Cardiac fibroblast (primary cell): ENCODE data around the gene PRLR.
A peak's percentile ranks its signal among the peaks of the same experiment; 100 is the strongest.

Source experiments
- DNase-seq, 2 donors: peaks; one replicate each; pipeline versions ENCODE4 v3.0.0 to v3.0.0-alpha.2; 2010; ENCODE audit warnings: low read depth in 2 of 2
- H3K4me3 ChIP-seq, 2 donors: replicated peaks in 1 of 2; 1 replicate in 1 of 2; 2 replicates in 1 of 2; pipeline ENCODE4 v1.5.1; 2011; ENCODE audit warnings: low read depth in 2 of 2, low read length in 2 of 2, mild to moderate bottlenecking in 2 of 2, moderate library complexity in 1 of 2
- TF ChIP-seq, protein P1 (sequence below): IDR thresholded peaks from one replicate; pipeline ENCODE4 v1.5.1; 2011; ENCODE audit warnings: low read depth, mild to moderate bottlenecking, low read length, inconsistent platforms

Gene PRLR

GRCh38 chr5:35127006-35127405 lies 103.3 kb downstream of the PRLR start:
- TF ChIP-seq, protein P1, sequence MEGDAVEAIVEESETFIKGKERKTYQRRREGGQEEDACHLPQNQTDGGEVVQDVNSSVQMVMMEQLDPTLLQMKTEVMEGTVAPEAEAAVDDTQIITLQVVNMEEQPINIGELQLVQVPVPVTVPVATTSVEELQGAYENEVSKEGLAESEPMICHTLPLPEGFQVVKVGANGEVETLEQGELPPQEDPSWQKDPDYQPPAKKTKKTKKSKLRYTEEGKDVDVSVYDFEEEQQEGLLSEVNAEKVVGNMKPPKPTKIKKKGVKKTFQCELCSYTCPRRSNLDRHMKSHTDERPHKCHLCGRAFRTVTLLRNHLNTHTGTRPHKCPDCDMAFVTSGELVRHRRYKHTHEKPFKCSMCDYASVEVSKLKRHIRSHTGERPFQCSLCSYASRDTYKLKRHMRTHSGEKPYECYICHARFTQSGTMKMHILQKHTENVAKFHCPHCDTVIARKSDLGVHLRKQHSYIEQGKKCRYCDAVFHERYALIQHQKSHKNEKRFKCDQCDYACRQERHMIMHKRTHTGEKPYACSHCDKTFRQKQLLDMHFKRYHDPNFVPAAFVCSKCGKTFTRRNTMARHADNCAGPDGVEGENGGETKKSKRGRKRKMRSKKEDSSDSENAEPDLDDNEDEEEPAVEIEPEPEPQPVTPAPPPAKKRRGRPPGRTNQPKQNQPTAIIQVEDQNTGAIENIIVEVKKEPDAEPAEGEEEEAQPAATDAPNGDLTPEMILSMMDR = no peak
- DNase-seq = no peak
- no peak overlapping the region for H3K4me3 ChIP-seq

GRCh38 chr5:35125746-35126145 lies 104.5 kb downstream of the PRLR start:
- DNase-seq = no peak
- H3K4me3 ChIP-seq = no peak overlapping the region
- TF ChIP-seq, protein P1 = no peak

DNA sequence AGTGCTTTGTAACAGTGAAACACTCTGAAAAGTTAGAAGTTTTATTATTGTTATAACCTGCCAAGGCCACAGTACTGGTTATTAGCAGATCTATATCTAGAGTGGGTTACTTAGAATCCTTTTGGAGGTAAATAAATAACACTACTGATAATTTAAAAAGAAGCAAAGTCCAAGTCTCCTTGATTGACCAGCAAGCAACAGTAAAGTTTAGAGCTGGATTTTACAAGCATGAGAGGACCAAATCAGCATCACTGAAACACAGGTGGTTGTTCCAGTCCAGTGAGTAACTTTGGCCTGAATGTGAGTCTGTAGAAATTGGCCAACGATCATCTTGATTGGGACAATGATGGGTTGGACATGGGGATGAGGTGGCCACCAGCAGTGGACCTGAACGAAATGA lies 105.4 kb downstream of the PRLR start:
- TF ChIP-seq, protein P1 = no peak
- DNase-seq = no peak
- H3K4me3 ChIP-seq = no peak overlapping the region

- TF ChIP-seq, protein P1 = no peak
Measured at GRCh38 chr5:35122819-35123218, 107.5 kb downstream of the PRLR start.

DNA sequence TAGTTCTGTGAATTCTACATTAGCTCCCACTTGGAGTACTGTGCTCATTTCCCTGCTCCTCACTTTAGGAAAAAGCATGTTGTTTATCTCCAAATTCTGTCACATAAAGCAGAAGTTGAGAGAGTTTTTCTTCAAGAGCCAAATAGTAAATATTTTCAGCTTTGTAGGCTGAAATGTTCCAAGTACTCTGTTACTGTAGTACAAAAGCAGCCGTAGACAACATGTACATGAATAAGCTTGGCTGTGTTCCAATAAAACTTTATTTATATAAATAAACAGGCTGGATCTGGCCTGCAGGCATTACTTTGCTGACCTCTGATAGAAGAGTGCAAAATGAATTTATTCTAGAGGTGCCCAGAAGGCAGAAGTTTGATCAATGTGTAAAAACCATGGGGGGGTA lies 109.6 kb downstream of the PRLR start:
- no peak overlapping the region for H3K4me3 ChIP-seq
- TF ChIP-seq, protein P1 = no peak
- DNase-seq = peak; percentile 23 to 42

More at GRCh38 chr5:35122819-35123218, 107.5 kb downstream of the PRLR start:
- H3K4me3 ChIP-seq = no peak overlapping the region
- DNase-seq = no peak

DNA sequence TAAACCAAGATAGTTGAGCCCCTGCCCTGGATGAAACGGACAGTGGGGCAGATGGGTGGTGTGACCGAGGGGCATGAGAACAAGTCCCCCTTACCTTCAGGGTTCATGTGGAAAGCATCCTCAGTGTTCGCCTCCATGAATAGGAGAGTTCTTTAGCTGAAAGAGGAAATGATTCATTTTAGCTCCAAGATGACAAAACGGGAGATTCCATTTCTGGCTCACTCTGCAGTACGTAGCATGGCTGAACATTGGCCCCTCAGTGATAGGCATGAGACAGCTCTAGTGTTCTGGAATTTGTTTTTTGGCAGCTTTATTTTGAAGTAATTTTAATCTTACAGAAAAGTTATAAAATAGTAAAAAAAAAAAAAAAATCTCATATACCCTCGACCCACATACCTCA lies 112.3 kb downstream of the PRLR start:
- no peak overlapping the region for H3K4me3 ChIP-seq
- TF ChIP-seq, protein P1 = no peak
- peak; percentile 74 to 91 for DNase-seq

DNA sequence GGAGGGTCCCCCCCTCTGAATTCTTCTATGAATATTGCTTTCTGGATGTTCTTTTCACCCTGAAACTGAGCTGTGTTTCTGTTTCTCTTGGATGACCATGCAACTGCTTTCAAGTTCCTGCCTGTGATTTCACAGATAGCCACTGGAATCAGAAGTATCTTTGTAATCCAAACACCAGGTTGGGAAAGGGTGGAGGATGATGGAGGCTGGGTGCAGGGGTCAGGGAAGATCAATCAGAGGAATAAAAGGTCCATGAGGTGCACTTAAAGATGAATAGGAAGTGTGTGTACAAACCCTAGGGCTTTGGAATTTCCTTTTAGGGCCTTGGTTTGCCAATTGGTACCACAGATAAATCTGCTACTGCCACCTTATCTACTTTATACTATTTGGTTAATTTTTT lies 114.4 kb downstream of the PRLR start:
- no peak overlapping the region for H3K4me3 ChIP-seq
- TF ChIP-seq, protein P1 = no peak
- no peak for DNase-seq
